Activated B cell treated with CpG ODN at 0.5 μM for 24 hours (primary cell): ENCODE measurements around the gene CREBRF. TPM values are rescaled to one million over a fixed set of nuclear protein-coding genes. Genes with fewer than 3 reads are reported as not detected.
A peak's percentile ranks its signal among the peaks of the same experiment; 100 is the strongest.

Experiments
- ATAC-seq: fragments of 200-7000 bp; cut with Tn5 transposase; one replicate; pipeline ENCODE4 v1.10.0; 2021; ENCODE audit warnings: low read depth, mild to moderate bottlenecking, moderate library complexity
- CTCF ChIA-PET: fragments of 350-600 bp; sonication (Branson Sonifier 250); formaldehyde crosslinking; loops from one replicate; lab custom pipeline; 2021; ENCODE audit warnings: antibody characterized with exemption; lab: Charles Lee
- POLR2A ChIA-PET: fragments of 350-600 bp; sonication (Branson Sonifier 250); formaldehyde crosslinking; loops from one replicate; lab custom pipeline; 2021; ENCODE audit warnings: antibody characterized with exemption; lab: Charles Lee
- DNase-seq: peaks from one replicate; pipeline ENCODE4 v3.0.0; 2022
- H3K27ac Mint-ChIP-seq: one replicate; pipeline ENCODE4 v1.8.0; 2020; ENCODE audit warnings: mixed read lengths
- H3K27me3 Mint-ChIP-seq: one replicate; pipeline ENCODE4 v1.8.0; 2021; ENCODE audit warnings: mixed read lengths
- H3K36me3 Mint-ChIP-seq: one replicate; pipeline ENCODE4 v1.8.0; 2021; ENCODE audit warnings: low read depth, mixed read lengths
- H3K4me1 Mint-ChIP-seq: one replicate; pipeline ENCODE4 v1.8.0; 2021; ENCODE audit warnings: mixed read lengths
- H3K4me3 Mint-ChIP-seq: one replicate; pipeline ENCODE4 v1.8.0; 2020; ENCODE audit warnings: mild to moderate bottlenecking, mixed read lengths
- H3K9me3 Mint-ChIP-seq: one replicate; pipeline ENCODE4 v1.8.0; 2020; ENCODE audit warnings: mixed read lengths
- intact Hi-C: fragments of 100-400 bp; cut with micrococcal nuclease; formaldehyde crosslinking; loops from one replicate; pipeline ENCODE4 v1.15.1; 2024
- total RNA-seq: library from RNA; stranded (reverse); gene quantifications from 2 replicates; pipeline ENCODE4 v1.2.3, GENCODE V29; 2022
- TF ChIP-seq, protein P1 (sequence below): fragments of 200-600 bp; IDR thresholded peaks from one replicate; pipeline ENCODE4 v1.8.0; 2022; ENCODE audit warnings: antibody characterized with exemption, mild to moderate bottlenecking

CREBRF gene
- total RNA-seq, 1 donor from 2014 or later, result 37.4 TPM

DNA sequence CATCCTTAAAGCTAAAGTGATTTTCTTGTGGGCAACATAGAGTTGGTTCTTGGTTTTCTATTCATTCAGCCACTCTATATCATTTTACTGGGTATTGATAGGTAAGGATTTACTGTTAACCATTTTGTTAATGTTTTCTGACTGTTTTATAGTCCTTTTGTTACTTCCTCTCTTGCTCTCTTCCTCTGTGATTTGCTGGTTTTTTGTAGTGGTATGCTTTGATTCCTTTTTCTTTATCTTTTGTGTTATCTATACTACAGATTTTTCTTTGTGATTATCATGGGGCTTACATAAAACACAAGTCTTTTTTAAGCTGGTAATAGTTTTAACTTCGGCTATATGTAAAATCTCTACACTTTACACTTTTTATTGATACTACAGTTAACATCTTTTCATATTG is 43.3 kb downstream of the CREBRF start:
- H3K9me3 Mint-ChIP-seq, result peaks cover 5% of the 10 kb centered on the region
- peaks cover 28% of the 10 kb centered on the region for H3K4me1 Mint-ChIP-seq
- TF ChIP-seq, protein P1, sequence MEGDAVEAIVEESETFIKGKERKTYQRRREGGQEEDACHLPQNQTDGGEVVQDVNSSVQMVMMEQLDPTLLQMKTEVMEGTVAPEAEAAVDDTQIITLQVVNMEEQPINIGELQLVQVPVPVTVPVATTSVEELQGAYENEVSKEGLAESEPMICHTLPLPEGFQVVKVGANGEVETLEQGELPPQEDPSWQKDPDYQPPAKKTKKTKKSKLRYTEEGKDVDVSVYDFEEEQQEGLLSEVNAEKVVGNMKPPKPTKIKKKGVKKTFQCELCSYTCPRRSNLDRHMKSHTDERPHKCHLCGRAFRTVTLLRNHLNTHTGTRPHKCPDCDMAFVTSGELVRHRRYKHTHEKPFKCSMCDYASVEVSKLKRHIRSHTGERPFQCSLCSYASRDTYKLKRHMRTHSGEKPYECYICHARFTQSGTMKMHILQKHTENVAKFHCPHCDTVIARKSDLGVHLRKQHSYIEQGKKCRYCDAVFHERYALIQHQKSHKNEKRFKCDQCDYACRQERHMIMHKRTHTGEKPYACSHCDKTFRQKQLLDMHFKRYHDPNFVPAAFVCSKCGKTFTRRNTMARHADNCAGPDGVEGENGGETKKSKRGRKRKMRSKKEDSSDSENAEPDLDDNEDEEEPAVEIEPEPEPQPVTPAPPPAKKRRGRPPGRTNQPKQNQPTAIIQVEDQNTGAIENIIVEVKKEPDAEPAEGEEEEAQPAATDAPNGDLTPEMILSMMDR, result no peak
- H3K27ac Mint-ChIP-seq, result peak overlapping the region; percentile 28
- ATAC-seq (no peak), DNase-seq (no peak)
- H3K4me3 Mint-ChIP-seq, result no peak overlapping the region
- CTCF ChIA-PET, result no interaction called here
- peaks cover 51% of the 10 kb centered on the region for H3K36me3 Mint-ChIP-seq
- no peaks in the 10 kb centered on the region for H3K27me3 Mint-ChIP-seq
- POLR2A ChIA-PET, result interaction anchor here (1.5 kb wide), 1 partner anchor 42 kb away, joined by 6 read pairs; no protein-coding TSS in a partner anchor
- intact Hi-C loops, result no loop called here

DNA sequence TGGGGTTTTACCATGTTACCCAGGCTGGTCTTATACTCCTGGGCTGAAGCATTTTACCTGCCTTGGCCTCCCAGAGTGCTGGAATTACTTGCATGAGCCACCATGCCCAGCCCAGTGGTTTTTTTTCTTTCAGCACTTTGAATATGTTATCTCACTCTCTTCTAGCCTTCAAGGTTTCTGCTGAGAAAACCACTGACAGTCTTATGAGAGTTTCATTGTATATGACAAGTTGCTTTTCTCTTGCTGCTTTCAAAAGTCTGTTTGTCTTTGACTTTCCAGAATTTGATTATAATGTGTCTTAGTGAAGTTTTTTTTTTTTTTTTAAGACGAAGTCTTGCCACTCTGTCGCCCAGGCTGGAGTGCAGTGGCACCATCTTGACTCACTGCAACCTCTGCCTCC is 45.1 kb downstream of the CREBRF start:
- no peak overlapping the region for H3K27ac Mint-ChIP-seq
- TF ChIP-seq, protein P1, result no peak
- peaks cover 51% of the 10 kb centered on the region for H3K36me3 Mint-ChIP-seq
- H3K9me3 Mint-ChIP-seq, result peaks cover 5% of the 10 kb centered on the region
- ATAC-seq, result no peak
- intact Hi-C loops, result loop anchor here (5.0 kb wide), 1 partner anchor 34 kb away; no protein-coding TSS in a partner anchor
- H3K4me1 Mint-ChIP-seq, result peaks cover 28% of the 10 kb centered on the region
- no peaks in the 10 kb centered on the region for H3K27me3 Mint-ChIP-seq
- POLR2A ChIA-PET, result no interaction called here
- no peak for DNase-seq
- CTCF ChIA-PET, result no interaction called here
- H3K4me3 Mint-ChIP-seq, result no peak overlapping the region

DNA sequence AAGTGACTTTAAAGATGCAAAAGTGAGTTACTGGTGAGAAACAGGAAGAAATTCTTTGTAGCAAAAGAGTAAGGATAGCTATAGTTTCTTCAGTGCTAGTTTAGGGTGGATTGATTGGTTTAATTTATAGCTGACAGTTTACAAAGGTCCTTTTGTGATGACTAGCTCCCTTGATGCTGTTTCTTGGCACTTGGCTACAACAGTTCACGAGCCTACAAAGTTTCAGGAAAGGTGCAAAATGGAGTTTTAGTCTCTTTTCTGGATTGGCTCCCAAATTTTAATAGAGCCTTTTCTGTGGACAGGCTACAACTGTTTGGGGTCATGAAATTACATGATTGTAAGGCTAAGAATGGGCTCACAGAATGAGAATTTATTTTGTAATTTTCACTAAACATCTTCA is 47.3 kb downstream of the CREBRF start:
- peaks cover 55% of the 10 kb centered on the region for H3K36me3 Mint-ChIP-seq
- TF ChIP-seq, protein P1, result no peak
- POLR2A ChIA-PET, result interaction anchor here (0.6 kb wide), 1 partner anchor 10 kb away, joined by 3 read pairs; no protein-coding TSS in a partner anchor
- H3K4me3 Mint-ChIP-seq, result no peak overlapping the region
- no peak for ATAC-seq
- CTCF ChIA-PET, result no interaction called here
- H3K4me1 Mint-ChIP-seq, result peaks cover 12% of the 10 kb centered on the region
- intact Hi-C loops, result loop anchor here (5.0 kb wide), 1 partner anchor 36 kb away; no protein-coding TSS in a partner anchor
- no peaks in the 10 kb centered on the region for H3K27me3 Mint-ChIP-seq
- H3K27ac Mint-ChIP-seq, result no peak overlapping the region
- peaks cover 5% of the 10 kb centered on the region for H3K9me3 Mint-ChIP-seq
- no peak for DNase-seq

DNA sequence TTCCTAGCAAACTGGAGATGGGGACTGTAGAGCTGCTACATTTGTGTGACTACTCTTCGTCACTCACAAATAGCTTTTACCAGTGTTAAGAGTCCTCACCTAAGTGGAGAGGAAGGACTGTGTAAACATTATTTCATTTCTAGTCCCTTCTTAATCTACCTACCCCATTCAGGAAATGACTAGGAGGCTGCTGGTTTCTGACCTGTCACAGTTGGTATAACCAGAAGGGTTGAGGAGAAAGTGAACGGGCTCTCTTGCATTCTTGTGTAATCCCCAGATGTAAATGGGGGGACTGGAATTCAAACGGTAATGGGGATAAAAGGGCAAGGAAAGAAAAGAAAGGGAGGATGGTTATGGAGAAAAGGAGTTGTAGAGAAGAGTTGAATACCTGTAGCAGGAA is 52.8 kb downstream of the CREBRF start:
- CTCF ChIA-PET, result no interaction called here
- Mint-ChIP-seq H3K27me3 (no peaks in the 10 kb centered on the region), H3K4me1 (peaks cover 1% of the 10 kb centered on the region), H3K9me3 (no peaks in the 10 kb centered on the region), H3K4me3 (no peak overlapping the region), H3K27ac (peak overlapping the region; percentile 20), H3K36me3 (peaks cover 64% of the 10 kb centered on the region)
- DNase-seq (no peak), ATAC-seq (no peak)
- TF ChIP-seq, protein P1, result no peak
- POLR2A ChIA-PET, result no interaction called here
- intact Hi-C loops, result no loop called here

DNA sequence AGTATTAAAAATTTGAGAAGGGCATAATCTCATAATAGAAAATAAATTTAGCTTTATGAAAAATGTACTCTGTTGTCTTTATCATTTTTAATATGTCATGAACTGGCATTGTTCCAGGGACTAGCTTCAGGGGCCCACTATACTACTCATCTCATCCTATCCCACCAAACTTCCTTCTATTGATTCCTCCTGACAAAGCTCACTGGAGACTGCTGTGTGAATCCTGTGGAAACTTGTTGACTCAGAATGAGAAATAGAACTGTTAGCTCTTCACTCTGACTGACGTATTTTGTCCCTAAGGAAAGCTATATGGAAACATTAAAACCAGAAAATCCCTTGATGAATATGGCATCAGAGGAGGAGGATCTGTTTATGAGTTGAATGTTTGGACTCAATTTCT is 58.4 kb downstream of the CREBRF start:
- POLR2A ChIA-PET, result interaction anchor here (1.1 to 1.6 kb wide), 3 partner anchors 14 to 131 kb away, joined by 3 to 6 read pairs (median 4); partner anchors contain the start of gene ATP6V0E1

More for the DNA sequence above, 58.4 kb downstream of the CREBRF start:
- ATAC-seq (no peak), DNase-seq (no peak)
- CTCF ChIA-PET, result no interaction called here
- Mint-ChIP-seq H3K36me3 (peaks cover 76% of the 10 kb centered on the region), H3K4me1 (peaks cover 8% of the 10 kb centered on the region), H3K9me3 (peaks cover 4% of the 10 kb centered on the region), H3K27ac (peak overlapping the region; percentile 46), H3K4me3 (no peak overlapping the region), H3K27me3 (no peaks in the 10 kb centered on the region)
- intact Hi-C loops, result no loop called here
- TF ChIP-seq, protein P1, result no peak
